ENCODE results near the gene CCDC66. TPM values are rescaled to one million over a fixed set of nuclear protein-coding genes. Genes with fewer than 3 reads are reported as not detected.

CCDC66 gene
- total RNA-seq = 15.9 and 22.8 TPM in 2 replicates

DNA sequence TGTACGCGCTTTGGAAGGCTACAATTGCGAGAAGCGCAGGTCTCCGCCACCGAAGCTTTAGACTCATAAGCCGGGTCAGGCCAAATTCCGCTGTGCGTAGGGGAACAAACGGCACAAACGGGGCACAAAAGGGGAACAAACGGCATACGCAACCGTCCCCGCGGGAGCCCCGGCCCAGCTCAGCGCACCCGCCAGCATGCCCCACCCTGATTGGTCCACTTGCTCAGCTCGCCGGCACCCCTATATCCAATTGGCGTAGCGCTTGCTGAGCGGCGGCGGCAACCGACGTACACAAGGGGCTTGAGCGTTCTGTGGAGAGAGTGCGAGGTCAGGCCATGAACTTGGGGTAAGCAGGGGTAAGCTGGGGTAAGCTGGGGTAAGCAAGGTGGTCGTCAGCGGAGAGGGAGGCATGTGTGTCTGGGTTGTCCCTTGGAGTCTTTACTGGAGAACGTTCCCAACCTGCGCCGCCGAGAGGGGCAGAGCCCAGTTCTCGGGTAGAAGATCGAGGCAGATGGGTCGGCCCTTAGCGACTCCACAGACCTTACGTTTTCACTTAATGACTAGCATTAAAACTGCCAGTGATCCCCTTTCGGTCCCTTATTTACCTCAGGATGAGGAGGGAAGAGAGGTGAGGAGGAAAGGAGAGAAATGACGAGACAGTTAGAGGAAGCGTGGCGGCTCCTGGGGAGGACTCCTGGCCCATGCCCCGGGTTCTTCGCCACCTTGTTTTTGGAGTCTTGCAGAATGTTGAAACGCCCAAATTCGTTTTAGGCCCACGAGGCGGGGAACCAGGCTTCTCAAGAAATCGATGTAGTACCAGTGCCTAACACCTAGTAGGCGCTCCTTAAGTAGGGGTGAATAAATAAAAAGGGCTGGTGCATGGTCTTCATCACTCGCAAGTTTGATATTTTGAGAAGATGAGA lies at the start of gene CCDC66:
TSS of gene CCDC66 (plus strand) at position 268 of the 923 bp plus-strand sequence. CDS start at position 336, 68 bp downstream.

Other genes with a start within 250 kb of the CCDC66 start
- gene ERC2, start 88.7 kb upstream of the CCDC66 start, total RNA-seq = under 0.01 TPM in 1 of 2 replicates, not detected in the other
- 76.3 and 84.3 TPM in 2 replicates for gene TASOR, start 126.1 kb downstream of the CCDC66 start, total RNA-seq
- 14.4 and 18.6 TPM in 2 replicates for gene ARHGEF3, start 244.8 kb downstream of the CCDC66 start, total RNA-seq

Data from regular cardiac myocyte (primary cell).